GM23338 (cell line): ENCODE results near the gene HMGCS2. TPM values are rescaled to one million over a fixed set of nuclear protein-coding genes. Genes with fewer than 3 reads are reported as not detected.

Experiments
- ATAC-seq: fragments of 200-7000 bp; cut with Tn5 transposase; 3 replicates; pipeline ENCODE4 v1.9.1; 2020
- DNase-seq: peaks from one replicate; pipeline ENCODE4 v3.0.0-alpha.2; 2015; ENCODE audit warnings: low spot score
- H2AFZ ChIP-seq: fragments of 200-600 bp; sonication (generic); 2 replicates; pipeline ENCODE4 v1.8.0; 2016; ENCODE audit warnings: antibody characterized with exemption, mild to moderate bottlenecking, moderate library complexity
- H3F3A ChIP-seq: fragments of 200-600 bp; sonication (generic); replicated peaks from 2 replicates; pipeline ENCODE4 v1.8.0; 2017; ENCODE audit warnings: antibody characterized with exemption, mixed run types, low read depth
- H3K27ac ChIP-seq: fragments of 200-600 bp; sonication (generic); 2 replicates; pipeline ENCODE4 v1.6.1; 2016; ENCODE audit warnings: low read depth
- H3K27me3 ChIP-seq: fragments of 200-600 bp; sonication (generic); 2 replicates; pipeline ENCODE4 v1.8.0; 2016; ENCODE audit warnings: mild to moderate bottlenecking, mixed run types, moderate library complexity; ENCODE audit not compliant: insufficient read depth
- H3K36me3 ChIP-seq: fragments of 200-600 bp; sonication (generic); 2 replicates; pipeline ENCODE4 v1.8.0; 2016; ENCODE audit warnings: mild to moderate bottlenecking; ENCODE audit not compliant: insufficient read depth
- H3K4me1 ChIP-seq: fragments of 200-600 bp; sonication (generic); 2 replicates; pipeline ENCODE4 v1.8.0; 2016; ENCODE audit warnings: mild to moderate bottlenecking, moderate library complexity; ENCODE audit not compliant: insufficient read depth
- H3K4me2 ChIP-seq: fragments of 200-600 bp; sonication (generic); 2 replicates; pipeline ENCODE4 v1.7.1; 2017; ENCODE audit warnings: mixed run types
- H3K4me3 ChIP-seq: fragments of 200-600 bp; sonication (generic); 2 replicates; pipeline ENCODE4 v1.6.1; 2016; ENCODE audit warnings: mixed run types
- H3K79me2 ChIP-seq: fragments of 200-600 bp; sonication (generic); replicated peaks from 2 replicates; pipeline ENCODE4 v1.8.0; 2017; ENCODE audit warnings: mild to moderate bottlenecking; ENCODE audit not compliant: insufficient read depth
- H3K9me2 ChIP-seq: fragments of 200-600 bp; sonication (generic); 2 replicates; pipeline ENCODE4 v1.8.0; 2017; ENCODE audit not compliant: insufficient read depth
- H4K20me1 ChIP-seq: fragments of 200-600 bp; sonication (generic); replicated peaks from 2 replicates; pipeline ENCODE4 v1.8.0; 2017; ENCODE audit warnings: mild to moderate bottlenecking; ENCODE audit not compliant: insufficient read depth
- H3K27ac Mint-ChIP-seq: 2 replicates; pipeline ENCODE4 v1.8.0; 2020; ENCODE audit warnings: inconsistent platforms, mild to moderate bottlenecking, moderate library complexity, mixed read lengths
- H3K27me3 Mint-ChIP-seq: 3 replicates; pipeline ENCODE4 v1.8.0; 2022; ENCODE audit warnings: low read depth, mild to moderate bottlenecking, moderate library complexity, mixed read lengths, inconsistent platforms; ENCODE audit not compliant: insufficient read depth, poor library complexity
- H3K36me3 Mint-ChIP-seq: 3 replicates; pipeline ENCODE4 v1.8.0; 2021; ENCODE audit warnings: low read depth, mild to moderate bottlenecking, inconsistent platforms, moderate library complexity, mixed read lengths
- H3K4me1 Mint-ChIP-seq: 3 replicates; pipeline ENCODE4 v1.8.0; 2020; ENCODE audit warnings: mild to moderate bottlenecking, inconsistent platforms, mixed read lengths
- H3K4me3 Mint-ChIP-seq: 3 replicates; pipeline ENCODE4 v1.8.0; 2021; ENCODE audit warnings: moderate library complexity, mild to moderate bottlenecking, inconsistent platforms, mixed read lengths
- H3K9me3 Mint-ChIP-seq: 3 replicates; pipeline ENCODE4 v1.8.0; 2020; ENCODE audit warnings: moderate library complexity, mild to moderate bottlenecking, inconsistent platforms, mixed read lengths
- CREB1 ChIP-seq: fragments of 250-450 bp; sonication (Bioruptor Pico); IDR thresholded peaks from 2 replicates; pipeline ENCODE4 v1.5.0; 2020; ENCODE audit warnings: low read depth, mild to moderate bottlenecking, moderate library complexity
- EZH2 ChIP-seq: fragments of 200-600 bp; sonication (generic); IDR thresholded peaks from one replicate; pipeline ENCODE4 v1.8.0; 2017; ENCODE audit warnings: antibody characterized with exemption, mild to moderate bottlenecking, low read depth; ENCODE audit not compliant: unreplicated experiment
- EZH2phosphoT487 ChIP-seq: fragments of 200-600 bp; sonication (generic); IDR thresholded peaks from one replicate; pipeline ENCODE4 v1.8.1; 2018; ENCODE audit warnings: antibody characterized with exemption; ENCODE audit not compliant: unreplicated experiment
- JUNB ChIP-seq: IDR thresholded peaks from one replicate; pipeline ENCODE4 v1.6.1; 2016; ENCODE audit warnings: antibody characterized with exemption; ENCODE audit not compliant: unreplicated experiment
- NANOG ChIP-seq: IDR thresholded peaks from 2 replicates; pipeline ENCODE4 v1.6.1; 2016; ENCODE audit warnings: antibody characterized with exemption, borderline replicate concordance
- STAT1 ChIP-seq: IDR thresholded peaks from one replicate; pipeline ENCODE4 v1.6.1; 2016; ENCODE audit warnings: antibody characterized with exemption; ENCODE audit not compliant: unreplicated experiment
- ZNF114 ChIP-seq: fragments of 250-450 bp; sonication (Bioruptor Pico); IDR thresholded peaks from 2 replicates; pipeline ENCODE4 v1.5.0; 2020; ENCODE audit warnings: mild to moderate bottlenecking, moderate library complexity
- ZNF331 ChIP-seq: fragments of 250-450 bp; sonication (Bioruptor Pico); IDR thresholded peaks from 2 replicates; pipeline ENCODE4 v1.5.0; 2020; ENCODE audit warnings: low read depth, mild to moderate bottlenecking, moderate library complexity
- polyA plus RNA-seq: library from polyadenylated mRNA; unstranded; fragments of >200 nt; fragmentation: Nextera tagmentation; extraction: Ambion mirVana; gene quantifications from 2 replicates; pipeline ENCODE4 v1.2.1, GENCODE V29; 2016
- total RNA-seq: library from RNA; depleted of rRNA; stranded (reverse); fragments of >200 nt; shearing (Covaris generic); gene quantifications from 2 replicates; pipeline ENCODE4 v1.2.3, GENCODE V29; 2014
- TF ChIP-seq, protein P1 (sequence below), 2 experiments: fragments of 200-600 bp in 1 of 2; sonication (generic) in 1 of 2; conservative IDR thresholded peaks; 2 replicates each; pipeline versions ENCODE4 v1.5.1 to v1.6.1; 2016 to 2017; ENCODE audit warnings: antibody characterized with exemption in 2 of 2, low read depth in 2 of 2, mild to moderate bottlenecking in 2 of 2, moderate library complexity in 1 of 2
- TF ChIP-seq, protein P2 (sequence below): fragments of 250-450 bp; sonication (Bioruptor Pico); IDR thresholded peaks from 2 replicates; pipeline ENCODE4 v1.5.0; 2020; ENCODE audit warnings: mild to moderate bottlenecking, moderate library complexity
- TF ChIP-seq, protein P3 (sequence below): IDR thresholded peaks from one replicate; pipeline ENCODE4 v1.6.1; 2018; ENCODE audit warnings: antibody characterized with exemption; ENCODE audit not compliant: unreplicated experiment

The HMGCS2 gene
- total and polyA plus RNA-seq, 2 experiments from 2014 or later, result not detected

DNA sequence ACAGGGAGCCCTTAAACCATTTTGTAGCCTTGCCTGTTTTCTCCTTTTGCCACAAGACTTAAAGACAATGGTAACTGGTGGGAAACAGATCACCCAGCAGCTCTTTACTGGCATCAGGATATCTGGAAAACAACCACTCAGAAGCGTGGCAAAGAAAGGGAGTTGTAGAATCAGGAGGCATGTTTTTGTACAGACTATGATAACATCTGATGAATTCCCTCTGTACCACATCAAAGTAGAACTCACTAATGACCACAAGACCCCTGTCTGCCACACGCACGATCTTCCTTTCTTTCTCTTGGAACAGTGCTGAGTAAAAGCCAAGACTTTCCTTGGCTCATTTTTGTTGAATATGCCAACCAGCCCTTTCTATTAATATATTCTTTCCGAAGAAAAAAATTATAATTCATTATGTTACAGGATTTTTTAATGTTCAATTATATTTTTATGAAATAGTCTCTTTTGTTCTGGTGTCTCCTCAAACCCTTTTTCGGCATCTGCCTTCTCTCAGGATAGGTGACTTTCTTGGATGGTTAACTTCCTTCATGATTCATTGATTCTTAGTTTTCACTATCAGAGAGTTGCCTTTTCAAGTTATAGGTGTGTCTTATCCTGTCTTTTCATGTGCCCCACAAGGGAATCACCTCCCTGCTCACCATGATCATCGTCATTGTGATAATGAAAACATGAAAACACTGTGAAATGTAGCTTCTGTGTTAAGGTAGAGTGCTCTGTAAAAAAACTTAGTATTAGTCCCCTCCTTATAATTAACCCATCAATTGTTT lies 64.8 kb downstream of the HMGCS2 start (continued):
- TF ChIP-seq, protein P1, sequence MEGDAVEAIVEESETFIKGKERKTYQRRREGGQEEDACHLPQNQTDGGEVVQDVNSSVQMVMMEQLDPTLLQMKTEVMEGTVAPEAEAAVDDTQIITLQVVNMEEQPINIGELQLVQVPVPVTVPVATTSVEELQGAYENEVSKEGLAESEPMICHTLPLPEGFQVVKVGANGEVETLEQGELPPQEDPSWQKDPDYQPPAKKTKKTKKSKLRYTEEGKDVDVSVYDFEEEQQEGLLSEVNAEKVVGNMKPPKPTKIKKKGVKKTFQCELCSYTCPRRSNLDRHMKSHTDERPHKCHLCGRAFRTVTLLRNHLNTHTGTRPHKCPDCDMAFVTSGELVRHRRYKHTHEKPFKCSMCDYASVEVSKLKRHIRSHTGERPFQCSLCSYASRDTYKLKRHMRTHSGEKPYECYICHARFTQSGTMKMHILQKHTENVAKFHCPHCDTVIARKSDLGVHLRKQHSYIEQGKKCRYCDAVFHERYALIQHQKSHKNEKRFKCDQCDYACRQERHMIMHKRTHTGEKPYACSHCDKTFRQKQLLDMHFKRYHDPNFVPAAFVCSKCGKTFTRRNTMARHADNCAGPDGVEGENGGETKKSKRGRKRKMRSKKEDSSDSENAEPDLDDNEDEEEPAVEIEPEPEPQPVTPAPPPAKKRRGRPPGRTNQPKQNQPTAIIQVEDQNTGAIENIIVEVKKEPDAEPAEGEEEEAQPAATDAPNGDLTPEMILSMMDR (conservative IDR thresholded peaks at IDR 0.05; ENCODE audit: low read depth in 2 of 2), result no peak
- TF ChIP-seq, protein P2, sequence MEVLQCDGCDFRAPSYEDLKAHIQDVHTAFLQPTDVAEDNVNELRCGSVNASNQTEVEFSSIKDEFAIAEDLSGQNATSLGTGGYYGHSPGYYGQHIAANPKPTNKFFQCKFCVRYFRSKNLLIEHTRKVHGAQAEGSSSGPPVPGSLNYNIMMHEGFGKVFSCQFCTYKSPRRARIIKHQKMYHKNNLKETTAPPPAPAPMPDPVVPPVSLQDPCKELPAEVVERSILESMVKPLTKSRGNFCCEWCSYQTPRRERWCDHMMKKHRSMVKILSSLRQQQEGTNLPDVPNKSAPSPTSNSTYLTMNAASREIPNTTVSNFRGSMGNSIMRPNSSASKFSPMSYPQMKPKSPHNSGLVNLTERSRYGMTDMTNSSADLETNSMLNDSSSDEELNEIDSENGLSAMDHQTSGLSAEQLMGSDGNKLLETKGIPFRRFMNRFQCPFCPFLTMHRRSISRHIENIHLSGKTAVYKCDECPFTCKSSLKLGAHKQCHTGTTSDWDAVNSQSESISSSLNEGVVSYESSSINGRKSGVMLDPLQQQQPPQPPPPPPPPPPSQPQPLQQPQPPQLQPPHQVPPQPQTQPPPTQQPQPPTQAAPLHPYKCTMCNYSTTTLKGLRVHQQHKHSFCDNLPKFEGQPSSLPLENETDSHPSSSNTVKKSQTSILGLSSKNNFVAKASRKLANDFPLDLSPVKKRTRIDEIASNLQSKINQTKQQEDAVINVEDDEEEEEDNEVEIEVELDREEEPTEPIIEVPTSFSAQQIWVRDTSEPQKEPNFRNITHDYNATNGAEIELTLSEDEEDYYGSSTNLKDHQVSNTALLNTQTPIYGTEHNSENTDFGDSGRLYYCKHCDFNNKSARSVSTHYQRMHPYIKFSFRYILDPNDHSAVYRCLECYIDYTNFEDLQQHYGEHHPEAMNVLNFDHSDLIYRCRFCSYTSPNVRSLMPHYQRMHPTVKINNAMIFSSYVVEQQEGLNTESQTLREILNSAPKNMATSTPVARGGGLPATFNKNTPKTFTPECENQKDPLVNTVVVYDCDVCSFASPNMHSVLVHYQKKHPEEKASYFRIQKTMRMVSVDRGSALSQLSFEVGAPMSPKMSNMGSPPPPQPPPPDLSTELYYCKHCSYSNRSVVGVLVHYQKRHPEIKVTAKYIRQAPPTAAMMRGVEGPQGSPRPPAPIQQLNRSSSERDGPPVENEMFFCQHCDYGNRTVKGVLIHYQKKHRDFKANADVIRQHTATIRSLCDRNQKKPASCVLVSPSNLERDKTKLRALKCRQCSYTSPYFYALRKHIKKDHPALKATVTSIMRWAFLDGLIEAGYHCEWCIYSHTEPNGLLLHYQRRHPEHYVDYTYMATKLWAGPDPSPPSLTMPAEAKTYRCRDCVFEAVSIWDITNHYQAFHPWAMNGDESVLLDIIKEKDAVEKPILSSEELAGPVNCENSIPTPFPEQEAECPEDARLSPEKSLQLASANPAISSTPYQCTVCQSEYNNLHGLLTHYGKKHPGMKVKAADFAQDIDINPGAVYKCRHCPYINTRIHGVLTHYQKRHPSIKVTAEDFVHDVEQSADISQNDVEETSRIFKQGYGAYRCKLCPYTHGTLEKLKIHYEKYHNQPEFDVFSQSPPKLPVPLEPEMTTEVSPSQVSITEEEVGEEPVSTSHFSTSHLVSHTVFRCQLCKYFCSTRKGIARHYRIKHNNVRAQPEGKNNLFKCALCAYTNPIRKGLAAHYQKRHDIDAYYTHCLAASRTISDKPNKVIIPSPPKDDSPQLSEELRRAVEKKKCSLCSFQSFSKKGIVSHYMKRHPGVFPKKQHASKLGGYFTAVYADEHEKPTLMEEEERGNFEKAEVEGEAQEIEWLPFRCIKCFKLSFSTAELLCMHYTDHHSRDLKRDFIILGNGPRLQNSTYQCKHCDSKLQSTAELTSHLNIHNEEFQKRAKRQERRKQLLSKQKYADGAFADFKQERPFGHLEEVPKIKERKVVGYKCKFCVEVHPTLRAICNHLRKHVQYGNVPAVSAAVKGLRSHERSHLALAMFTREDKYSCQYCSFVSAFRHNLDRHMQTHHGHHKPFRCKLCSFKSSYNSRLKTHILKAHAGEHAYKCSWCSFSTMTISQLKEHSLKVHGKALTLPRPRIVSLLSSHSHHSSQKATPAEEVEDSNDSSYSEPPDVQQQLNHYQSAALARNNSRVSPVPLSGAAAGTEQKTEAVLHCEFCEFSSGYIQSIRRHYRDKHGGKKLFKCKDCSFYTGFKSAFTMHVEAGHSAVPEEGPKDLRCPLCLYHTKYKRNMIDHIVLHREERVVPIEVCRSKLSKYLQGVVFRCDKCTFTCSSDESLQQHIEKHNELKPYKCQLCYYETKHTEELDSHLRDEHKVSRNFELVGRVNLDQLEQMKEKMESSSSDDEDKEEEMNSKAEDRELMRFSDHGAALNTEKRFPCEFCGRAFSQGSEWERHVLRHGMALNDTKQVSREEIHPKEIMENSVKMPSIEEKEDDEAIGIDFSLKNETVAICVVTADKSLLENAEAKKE (CRISPR knock-in tag), result no peak
- TF ChIP-seq EZH2phosphoT487, result no peak
- TF ChIP-seq CREB1 (CRISPR knock-in tag), result no peak
- TF ChIP-seq ZNF331 (CRISPR knock-in tag), result no peak
- TF ChIP-seq ZNF114 (CRISPR knock-in tag), result no peak

DNA sequence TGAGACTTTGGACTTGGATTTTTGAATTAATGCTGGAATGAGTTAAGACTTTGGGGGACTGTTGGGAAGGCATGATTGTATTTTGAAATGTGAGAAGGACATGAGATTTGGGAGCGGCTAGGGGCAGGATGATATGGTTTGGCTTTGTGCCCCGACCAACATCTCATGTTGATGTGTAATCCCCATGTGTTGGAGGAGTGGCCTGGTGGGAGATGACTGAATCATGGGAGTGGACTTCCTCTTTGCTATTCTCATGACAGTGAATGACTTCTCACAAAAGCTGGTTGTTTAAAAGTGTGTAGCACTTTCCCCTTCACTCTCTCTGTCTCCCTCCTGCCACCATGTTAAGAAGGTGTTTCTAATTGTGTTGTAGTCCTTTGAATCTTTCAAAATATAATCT lies 66.3 kb downstream of the HMGCS2 start:
- Histone ChIP-seq H3K4me2 (no peak overlapping the region), H3K4me1 (no peaks in the 10 kb centered on the region), H4K20me1 (no peaks in the 10 kb centered on the region), H3K4me3 (no peak overlapping the region), H3K27me3 (no peaks in the 10 kb centered on the region), H3F3A (no peaks in the 10 kb centered on the region), H3K9me2 (no peaks in the 10 kb centered on the region; the same call in 1 of the 2 replicates), H2AFZ (no peak overlapping the region), H3K27ac (no peak overlapping the region), H3K36me3 (no peaks in the 10 kb centered on the region; the same call in 1 of the 2 replicates), H3K79me2 (no peaks in the 10 kb centered on the region)
- no peaks in the 10 kb centered on the region for H3K27me3 Mint-ChIP-seq
- peaks cover 18% of the 10 kb centered on the region for H3K36me3 Mint-ChIP-seq
- H3K4me1 Mint-ChIP-seq, result 0 out of 3 replicates have a peak, but pooled peaks cover 3% of the 10 kb centered on the region
- H3K4me3 Mint-ChIP-seq, result no peak overlapping the region
- no peak overlapping the region for H3K27ac Mint-ChIP-seq
- DNase-seq (no peak), ATAC-seq (no peak)
- H3K9me3 Mint-ChIP-seq, result peaks cover 31% of the 10 kb centered on the region
- TF ChIP-seq JUNB, result no peak
- TF ChIP-seq STAT1, result no peak
- TF ChIP-seq, protein P3, sequence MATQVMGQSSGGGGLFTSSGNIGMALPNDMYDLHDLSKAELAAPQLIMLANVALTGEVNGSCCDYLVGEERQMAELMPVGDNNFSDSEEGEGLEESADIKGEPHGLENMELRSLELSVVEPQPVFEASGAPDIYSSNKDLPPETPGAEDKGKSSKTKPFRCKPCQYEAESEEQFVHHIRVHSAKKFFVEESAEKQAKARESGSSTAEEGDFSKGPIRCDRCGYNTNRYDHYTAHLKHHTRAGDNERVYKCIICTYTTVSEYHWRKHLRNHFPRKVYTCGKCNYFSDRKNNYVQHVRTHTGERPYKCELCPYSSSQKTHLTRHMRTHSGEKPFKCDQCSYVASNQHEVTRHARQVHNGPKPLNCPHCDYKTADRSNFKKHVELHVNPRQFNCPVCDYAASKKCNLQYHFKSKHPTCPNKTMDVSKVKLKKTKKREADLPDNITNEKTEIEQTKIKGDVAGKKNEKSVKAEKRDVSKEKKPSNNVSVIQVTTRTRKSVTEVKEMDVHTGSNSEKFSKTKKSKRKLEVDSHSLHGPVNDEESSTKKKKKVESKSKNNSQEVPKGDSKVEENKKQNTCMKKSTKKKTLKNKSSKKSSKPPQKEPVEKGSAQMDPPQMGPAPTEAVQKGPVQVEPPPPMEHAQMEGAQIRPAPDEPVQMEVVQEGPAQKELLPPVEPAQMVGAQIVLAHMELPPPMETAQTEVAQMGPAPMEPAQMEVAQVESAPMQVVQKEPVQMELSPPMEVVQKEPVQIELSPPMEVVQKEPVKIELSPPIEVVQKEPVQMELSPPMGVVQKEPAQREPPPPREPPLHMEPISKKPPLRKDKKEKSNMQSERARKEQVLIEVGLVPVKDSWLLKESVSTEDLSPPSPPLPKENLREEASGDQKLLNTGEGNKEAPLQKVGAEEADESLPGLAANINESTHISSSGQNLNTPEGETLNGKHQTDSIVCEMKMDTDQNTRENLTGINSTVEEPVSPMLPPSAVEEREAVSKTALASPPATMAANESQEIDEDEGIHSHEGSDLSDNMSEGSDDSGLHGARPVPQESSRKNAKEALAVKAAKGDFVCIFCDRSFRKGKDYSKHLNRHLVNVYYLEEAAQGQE, result no peak
- TF ChIP-seq EZH2, result no peak
- no peak for TF ChIP-seq NANOG
